ENCODE data around the gene ICA1L. TPM values are rescaled to one million over a fixed set of nuclear protein-coding genes. Genes with fewer than 3 reads are reported as not detected.
"Not testable (repeated sequence)": the region's sequence is repeated elsewhere in the genome, so short reads cannot be mapped to it uniquely, and the experiment has no call there.

Gene ICA1L
- total RNA-seq = 17.8 and 19.1 TPM in 2 replicates
- long read RNA-seq, transcript ICA1L-201 (13 exons, 3,457 nt) = major isoform, 5 of 21 reads
- long read RNA-seq, partial matches to known transcripts = 2 of 21 reads
- long read RNA-seq, other reads (novel, unspliced or antisense) = 14 of 21 reads

GRCh38 chr2:202871300-202872141, at the start of gene ICA1L:
Gene ICA1L (minus strand): TSS chr2:202871766. CDS start chr2:202829009, 42,757 bp downstream.
- peak within 1 kb of the TSS; percentile 99 for H3K27ac Mint-ChIP-seq
- H3K27me3 Mint-ChIP-seq = peaks cover 4% of the 10 kb centered on the region
- H3K36me3 Mint-ChIP-seq (ENCODE audit: insufficient read depth) = no peaks in the 10 kb centered on the region
- peak; percentile 74 for DNase-seq (ENCODE audit: low spot score, unreplicated experiment)
- peak; percentile 17 for TF ChIP-seq CTCF (IDR thresholded peaks at IDR 0.05; ENCODE audit: unreplicated experiment)
- H3K4me3 Mint-ChIP-seq (ENCODE audit: low read depth) = peak within 1 kb of the TSS; percentile 94
- no peaks in the 10 kb centered on the region for H3K9me3 Mint-ChIP-seq (ENCODE audit: low read depth)
- peaks cover 9% of the 10 kb centered on the region for H3K4me1 Mint-ChIP-seq (ENCODE audit: low read depth)

- DNase-seq (ENCODE audit: low spot score, unreplicated experiment) = no peak
- H3K27ac Mint-ChIP-seq = no peak overlapping the region
- peaks cover 9% of the 10 kb centered on the region for H3K36me3 Mint-ChIP-seq (ENCODE audit: insufficient read depth)
- no peaks in the 10 kb centered on the region for H3K4me1 Mint-ChIP-seq (ENCODE audit: low read depth)
- H3K9me3 Mint-ChIP-seq (ENCODE audit: low read depth) = peaks cover 3% of the 10 kb centered on the region
- H3K4me3 Mint-ChIP-seq (ENCODE audit: low read depth) = no peak overlapping the region
- H3K27me3 Mint-ChIP-seq = no peaks in the 10 kb centered on the region
- no peak for TF ChIP-seq CTCF (IDR thresholded peaks at IDR 0.05; ENCODE audit: unreplicated experiment)
These were observed 47.3 kb upstream of the ICA1L start for GRCh38 chr2:202918860-202919259.

- H3K27me3 Mint-ChIP-seq; H3K9me3 Mint-ChIP-seq (ENCODE audit: low read depth); DNase-seq (ENCODE audit: low spot score, unreplicated experiment); H3K36me3 Mint-ChIP-seq (ENCODE audit: insufficient read depth): not testable (repeated sequence)
- Mint-ChIP-seq H3K4me3 (ENCODE audit: low read depth) (peak overlapping the region; percentile 100), H3K27ac (peak overlapping the region; percentile 98), H3K4me1 (ENCODE audit: low read depth) (peaks cover 16% of the 10 kb centered on the region)
These were observed 41.0 kb upstream of the ICA1L start for GRCh38 chr2:202912342-202913201.

GRCh38 chr2:202911512-202912341, 40.2 kb upstream of the ICA1L start, which contains the start of the genes CARF and WDR12:
Gene CARF (plus strand): TSS chr2:202912275. CDS start chr2:202941903, 29,628 bp downstream.
Gene WDR12 (minus strand): TSS chr2:202911673. CDS start chr2:202911476, 197 bp downstream.
- peak; percentile 72 for DNase-seq (ENCODE audit: low spot score, unreplicated experiment)
- no peak for TF ChIP-seq CTCF (IDR thresholded peaks at IDR 0.05; ENCODE audit: unreplicated experiment)
- no peaks in the 10 kb centered on the region for H3K27me3 Mint-ChIP-seq
- H3K4me1 Mint-ChIP-seq (ENCODE audit: low read depth) = peaks cover 16% of the 10 kb centered on the region
- no peaks in the 10 kb centered on the region for H3K9me3 Mint-ChIP-seq (ENCODE audit: low read depth)
- peak within 1 kb of the TSS; percentile 100 for H3K4me3 Mint-ChIP-seq (ENCODE audit: low read depth)
- no peaks in the 10 kb centered on the region for H3K36me3 Mint-ChIP-seq (ENCODE audit: insufficient read depth)
- peak within 1 kb of the TSS; percentile 98 for H3K27ac Mint-ChIP-seq

- peaks cover 4% of the 10 kb centered on the region for H3K36me3 Mint-ChIP-seq (ENCODE audit: insufficient read depth)
- no peaks in the 10 kb centered on the region for H3K9me3 Mint-ChIP-seq (ENCODE audit: low read depth)
- H3K27me3 Mint-ChIP-seq = no peaks in the 10 kb centered on the region
- no peak for TF ChIP-seq CTCF (IDR thresholded peaks at IDR 0.05; ENCODE audit: unreplicated experiment)
- peak overlapping the region; percentile 100 for H3K4me3 Mint-ChIP-seq (ENCODE audit: low read depth)
- peak overlapping the region; percentile 98 for H3K27ac Mint-ChIP-seq
- no peak for DNase-seq (ENCODE audit: low spot score, unreplicated experiment)
- peaks cover 16% of the 10 kb centered on the region for H3K4me1 Mint-ChIP-seq (ENCODE audit: low read depth)
These were observed 39.6 kb upstream of the ICA1L start for GRCh38 chr2:202911203-202911511.

Data from progenitor cell of endocrine pancreas (in vitro differentiated cells).